GM18868 (cell line): ENCODE results near the gene FBXW2.

Experiments
- ATAC-seq: cut with Tn5 transposase; IDR thresholded peaks from one replicate; pipeline ENCODE4 v1.9.1; 2021; ENCODE audit warnings: mild to moderate bottlenecking, moderate library complexity; ENCODE audit not compliant: unreplicated experiment

The FBXW2 gene

DNA sequence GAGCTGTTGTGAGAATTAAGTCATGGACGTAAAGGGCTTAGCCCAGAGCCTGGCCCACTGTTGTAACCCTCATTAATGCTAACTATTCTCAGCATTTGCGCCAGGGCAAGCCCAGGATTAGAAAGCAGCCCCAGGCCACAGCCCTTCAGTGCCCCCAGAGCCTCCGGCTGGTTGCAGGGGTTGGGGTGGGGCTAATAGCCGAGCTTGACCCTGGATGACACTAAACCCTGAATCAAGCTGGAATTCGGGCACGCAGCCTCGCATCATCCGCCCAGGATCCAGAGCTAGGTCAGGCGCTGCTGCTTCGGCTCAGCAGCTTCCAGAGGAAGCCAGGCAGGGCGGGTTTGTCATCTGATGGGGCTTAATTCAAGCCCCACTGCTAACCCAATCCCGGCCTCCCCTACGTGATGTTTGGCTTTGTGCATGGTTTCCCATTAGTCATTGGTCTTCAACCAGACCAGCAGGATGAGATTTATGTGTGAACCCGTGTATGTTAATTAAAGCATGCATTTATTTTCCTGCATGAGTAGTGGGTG is 77.8 kb downstream of the FBXW2 start:
- ATAC-seq, result no peak

GRCh38 chr9:120714846-120715388 is 78.3 kb downstream of the FBXW2 start:
- peak; percentile 24 for ATAC-seq

- ATAC-seq, result peak; percentile 98
Measured at GRCh38 chr9:120714088-120714845, 78.9 kb downstream of the FBXW2 start, which contains the start of gene MEGF9. MEGF9 (minus strand) TSS chr9:120714470; CDS start chr9:120714358, 112 bp downstream.

DNA sequence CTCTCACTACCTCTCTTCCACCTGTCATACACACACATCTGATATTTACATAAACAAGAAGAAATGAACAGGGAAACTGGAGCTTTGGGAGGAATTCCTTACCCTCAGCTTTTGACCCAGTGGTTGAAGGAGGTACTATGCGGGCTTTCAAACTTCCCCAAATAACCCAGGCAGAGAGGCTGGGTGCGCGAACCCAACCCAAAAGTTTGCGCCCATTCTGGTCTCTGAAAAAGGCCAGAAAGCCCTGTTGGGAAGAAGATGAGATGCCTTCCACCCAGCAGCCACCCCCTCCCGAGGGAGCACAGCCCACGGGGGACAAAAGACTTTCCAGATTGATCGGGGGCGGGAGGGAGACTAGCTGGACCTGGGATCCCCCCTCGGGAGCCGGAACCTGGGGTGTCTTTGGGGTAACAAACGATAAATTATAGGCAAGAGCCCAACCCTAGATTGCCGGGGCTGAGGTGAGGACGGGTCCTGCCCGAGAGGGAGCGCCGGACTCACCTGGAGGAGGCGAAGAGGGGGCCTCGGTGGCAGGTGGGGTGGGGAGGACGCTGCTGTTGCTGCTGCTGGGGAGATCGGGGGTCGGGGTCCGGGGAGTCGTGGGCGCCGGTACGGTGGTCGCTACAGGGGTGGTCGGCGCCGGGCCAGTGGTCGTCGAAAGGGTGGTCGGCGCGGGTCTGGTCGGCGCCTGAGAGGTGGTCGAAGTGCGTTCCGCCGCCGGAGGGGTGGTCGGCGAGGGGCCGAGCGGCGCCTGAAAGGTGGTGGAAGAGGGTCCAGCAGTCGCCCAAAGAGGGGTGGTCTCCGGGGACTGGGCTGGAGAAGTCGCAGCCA is 79.7 kb downstream of the FBXW2 start:
- no peak for ATAC-seq

GRCh38 chr9:120712539-120713031 is 80.6 kb downstream of the FBXW2 start:
- no peak for ATAC-seq

DNA sequence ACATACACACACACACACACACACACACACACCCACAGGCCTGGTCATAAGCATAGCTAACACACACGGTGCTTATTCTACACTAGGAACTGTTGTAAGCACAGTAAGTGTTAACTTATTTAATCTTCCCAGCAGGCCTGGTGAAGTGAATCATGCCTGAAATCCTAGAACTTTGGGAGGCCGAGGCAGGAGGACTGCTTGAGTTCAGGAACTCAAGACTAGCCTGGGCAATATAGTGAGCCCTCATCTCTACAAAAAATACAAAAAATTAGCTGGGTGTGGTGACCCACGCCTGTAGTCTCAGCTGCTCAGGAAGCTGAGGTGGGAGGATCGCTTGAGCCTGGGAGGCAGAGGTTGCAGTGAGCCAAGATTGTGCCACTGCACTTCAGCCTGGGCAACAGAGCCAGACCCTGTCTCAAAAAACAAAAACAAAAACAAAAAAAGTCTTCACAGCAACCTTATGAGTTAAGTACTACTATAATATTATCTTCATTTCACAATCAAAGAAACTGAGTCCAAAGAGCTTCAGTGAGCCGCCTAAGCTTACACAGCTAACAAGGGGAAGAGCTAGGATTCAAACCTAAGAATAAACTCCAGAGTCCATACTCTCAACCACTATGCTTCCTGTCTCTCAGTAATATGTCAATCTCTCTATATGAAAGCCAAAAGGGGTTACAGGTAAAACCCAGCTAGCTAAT is 81.2 kb downstream of the FBXW2 start:
- no peak for ATAC-seq

DNA sequence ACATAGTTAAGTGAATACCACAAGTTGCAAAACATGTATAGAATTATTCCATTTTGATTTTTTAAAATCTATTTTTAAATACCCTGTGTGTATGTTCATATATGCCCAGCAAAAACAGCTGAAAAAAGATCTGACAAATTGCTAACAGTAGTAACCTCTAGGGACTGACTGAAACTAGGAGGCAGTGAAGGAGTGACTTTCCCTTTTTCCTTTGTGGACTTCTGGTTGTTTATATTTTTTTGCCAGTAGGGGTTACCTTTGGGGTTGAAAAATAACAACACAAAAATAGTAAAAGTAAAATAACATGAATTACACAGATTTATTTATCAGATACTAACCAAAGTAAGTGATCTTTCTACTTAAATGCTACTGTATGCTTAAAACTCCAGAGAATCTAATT is 81.9 kb downstream of the FBXW2 start:
- ATAC-seq, result no peak

DNA sequence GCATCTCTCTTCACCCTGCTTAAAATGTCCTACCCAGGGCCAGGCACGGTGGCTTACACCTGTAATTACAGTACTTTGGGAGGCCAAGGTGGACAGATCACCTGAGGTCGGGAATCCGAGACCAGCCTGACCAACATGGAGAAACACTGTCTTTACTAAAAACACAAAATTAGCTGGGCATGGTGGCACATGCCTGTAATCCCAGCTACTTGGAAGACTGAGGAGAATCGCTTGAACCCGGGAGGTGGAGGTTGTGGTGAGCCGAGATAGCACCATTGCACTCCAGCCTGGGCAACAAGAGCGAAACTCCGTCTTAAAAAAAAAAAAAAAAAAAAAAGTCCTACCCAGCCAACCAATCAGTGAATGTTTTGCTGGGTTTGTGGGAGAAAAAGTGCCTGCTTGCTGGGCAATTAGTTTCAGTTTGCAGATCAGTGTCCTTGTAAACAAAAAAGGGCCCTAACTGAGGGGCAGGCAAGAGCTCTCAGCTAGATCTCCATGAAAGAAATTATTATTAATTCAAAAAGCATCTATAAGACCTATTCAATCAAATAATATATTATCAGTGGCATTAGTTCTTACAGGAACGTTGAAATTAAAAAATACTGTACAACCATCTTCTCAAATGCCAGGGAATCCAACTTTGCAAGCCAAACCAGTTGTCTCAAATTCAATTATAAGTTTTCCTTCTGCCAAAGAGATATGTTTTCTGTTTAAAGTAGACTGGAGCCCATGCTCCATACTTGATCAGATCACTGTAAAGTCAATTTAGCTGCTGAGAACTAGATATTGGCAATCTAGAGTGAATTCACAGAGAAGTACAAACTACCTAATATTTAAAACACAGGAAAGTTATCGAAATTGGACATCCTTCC is 82.9 kb downstream of the FBXW2 start:
- no peak for ATAC-seq

DNA sequence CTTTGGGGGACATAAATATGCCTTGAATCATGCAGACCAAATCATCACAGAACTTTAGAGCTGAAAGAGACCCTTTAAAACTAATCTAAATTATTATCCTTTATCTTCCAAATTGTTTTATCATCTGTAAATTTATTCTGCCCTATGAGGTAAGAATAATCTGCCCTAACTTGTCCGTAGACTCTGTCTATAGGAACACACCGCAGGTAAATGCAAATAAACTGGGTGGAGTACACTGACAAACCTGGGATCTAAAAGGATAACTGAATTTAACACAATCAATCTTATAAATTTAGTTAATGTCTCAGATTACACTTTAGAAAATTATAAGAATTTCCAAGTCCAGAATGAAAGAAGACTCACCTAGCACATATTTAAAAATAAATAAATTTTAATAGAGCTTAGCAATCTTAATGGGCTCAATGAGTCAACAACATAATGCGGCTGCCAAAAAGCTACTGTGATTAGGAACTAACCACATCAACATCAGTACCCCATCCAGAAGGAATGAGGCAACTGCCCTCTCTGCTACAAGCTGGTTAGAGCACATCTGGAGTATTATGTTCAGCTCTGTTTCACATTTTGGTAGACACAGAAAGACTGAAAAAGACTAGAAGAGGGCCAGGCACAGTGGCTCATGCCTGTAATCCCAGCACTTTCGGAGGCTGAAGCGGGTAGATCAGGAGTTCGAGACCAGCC is 84.5 kb downstream of the FBXW2 start:
- no peak for ATAC-seq

DNA sequence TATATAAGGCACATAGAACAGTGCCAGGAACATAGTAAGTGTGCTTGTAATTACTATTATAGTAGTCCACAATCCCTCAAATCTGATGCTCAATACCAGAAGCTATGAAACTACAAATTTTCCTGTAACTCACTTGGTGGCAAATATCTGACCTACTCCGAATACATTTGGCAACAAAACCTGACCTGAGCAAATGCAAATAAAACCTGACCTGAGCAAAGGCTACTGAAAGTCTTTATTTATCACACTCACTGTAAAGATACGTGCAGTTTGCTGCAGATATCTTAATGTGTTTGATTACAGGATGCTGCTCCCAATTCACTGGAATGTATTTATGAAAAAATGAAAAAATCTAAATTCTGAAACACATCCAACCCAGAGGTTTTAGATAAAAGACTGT is 86.0 kb downstream of the FBXW2 start:
- no peak for ATAC-seq
